ENCODE data around the gene NINL.

- TF ChIP-seq CTCF (IDR thresholded peaks at IDR 0.05) (no peak), POLR2A (IDR thresholded peaks at IDR 0.05) (no peak)
Observed at GRCh38 chr20:25592135-25592852, 7.0 kb upstream of the NINL start.
